Measurements from ENCODE around the gene FARS2.

DNA sequence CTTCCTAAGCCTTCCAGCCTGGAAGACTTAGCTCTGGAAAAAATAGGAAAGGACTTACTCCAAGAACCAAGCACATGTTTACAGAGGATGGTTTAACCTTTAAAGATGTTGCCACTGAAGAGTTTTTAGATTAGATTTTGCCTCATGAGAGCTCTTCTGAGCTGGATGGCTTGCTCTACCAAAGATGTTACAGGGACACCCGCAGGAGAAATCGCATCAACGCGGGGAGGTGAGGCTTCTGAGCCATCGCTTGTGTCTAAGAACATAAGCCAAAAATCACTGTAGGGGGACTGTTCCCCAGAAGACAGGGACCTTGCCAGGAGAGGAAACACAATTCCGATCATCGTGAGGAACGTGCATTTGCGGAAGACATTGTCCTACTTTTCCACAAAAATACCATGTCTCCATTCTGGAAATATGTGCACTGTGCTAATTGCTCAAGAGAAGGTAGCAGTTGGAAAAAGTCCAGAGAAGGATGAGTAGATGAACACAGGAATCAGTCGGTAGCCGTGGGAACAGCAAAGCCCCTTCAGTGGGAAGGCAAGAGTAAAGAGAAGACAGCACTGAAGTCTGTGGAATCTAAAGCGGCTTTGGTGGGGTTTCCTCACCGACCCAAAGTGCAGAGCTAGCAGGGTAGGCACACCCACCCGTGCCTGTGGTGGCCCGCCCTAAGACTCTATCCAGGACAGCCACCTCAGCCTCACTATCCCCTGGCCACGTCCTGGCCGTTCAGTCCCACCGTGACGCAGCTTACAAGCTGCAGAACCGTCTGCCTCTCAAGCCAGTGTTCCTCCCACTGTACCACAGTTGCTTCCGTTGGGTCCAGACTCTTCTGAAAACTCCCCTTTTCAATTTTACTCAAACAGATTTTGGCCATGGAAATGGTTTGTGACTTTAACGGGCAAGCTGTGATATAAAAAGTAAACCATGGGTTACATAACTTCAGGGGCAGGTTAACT, 410.6 kb downstream of the FARS2 start:
- TF ChIP-seq, protein P1, sequence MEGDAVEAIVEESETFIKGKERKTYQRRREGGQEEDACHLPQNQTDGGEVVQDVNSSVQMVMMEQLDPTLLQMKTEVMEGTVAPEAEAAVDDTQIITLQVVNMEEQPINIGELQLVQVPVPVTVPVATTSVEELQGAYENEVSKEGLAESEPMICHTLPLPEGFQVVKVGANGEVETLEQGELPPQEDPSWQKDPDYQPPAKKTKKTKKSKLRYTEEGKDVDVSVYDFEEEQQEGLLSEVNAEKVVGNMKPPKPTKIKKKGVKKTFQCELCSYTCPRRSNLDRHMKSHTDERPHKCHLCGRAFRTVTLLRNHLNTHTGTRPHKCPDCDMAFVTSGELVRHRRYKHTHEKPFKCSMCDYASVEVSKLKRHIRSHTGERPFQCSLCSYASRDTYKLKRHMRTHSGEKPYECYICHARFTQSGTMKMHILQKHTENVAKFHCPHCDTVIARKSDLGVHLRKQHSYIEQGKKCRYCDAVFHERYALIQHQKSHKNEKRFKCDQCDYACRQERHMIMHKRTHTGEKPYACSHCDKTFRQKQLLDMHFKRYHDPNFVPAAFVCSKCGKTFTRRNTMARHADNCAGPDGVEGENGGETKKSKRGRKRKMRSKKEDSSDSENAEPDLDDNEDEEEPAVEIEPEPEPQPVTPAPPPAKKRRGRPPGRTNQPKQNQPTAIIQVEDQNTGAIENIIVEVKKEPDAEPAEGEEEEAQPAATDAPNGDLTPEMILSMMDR (IDR thresholded peaks at IDR 0.05), result no peak
- TF ChIP-seq POLR2A (IDR thresholded peaks at IDR 0.05) (no peak), POLR2AphosphoS5 (IDR thresholded peaks at IDR 0.05) (no peak)
